8988T (cell line): ENCODE measurements around the gene MC4R.

ENCODE experiments used
- DNase-seq: peaks from one replicate; pipeline ENCODE4 v3.0.0; 2011

Gene MC4R

DNA sequence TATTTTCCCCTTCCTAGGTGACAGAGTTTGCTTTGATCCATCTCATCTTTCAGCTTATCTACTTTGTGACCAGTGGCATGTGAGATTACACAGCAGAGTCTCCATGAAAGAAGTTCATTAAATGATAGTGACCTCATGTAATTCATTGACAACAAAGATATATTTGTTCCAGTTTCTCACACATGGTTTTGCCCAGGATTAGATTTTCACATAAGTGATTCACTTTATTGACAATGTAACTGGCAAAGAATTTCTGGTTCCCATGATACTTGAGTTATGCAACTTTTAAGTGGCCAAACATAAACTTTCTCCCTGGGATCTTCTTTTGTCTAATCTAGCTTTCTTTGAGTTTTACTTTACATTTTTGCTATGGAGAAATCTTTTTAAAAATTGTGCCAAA, 50.0 kb downstream of the MC4R start:
- no peak for DNase-seq
